HepG2 (cell line): Measurements from ENCODE around the gene TAF12. TPM values are rescaled to one million over a fixed set of nuclear protein-coding genes. Genes with fewer than 3 reads are reported as not detected.

Experiments used
- ASH2L ChIP-seq: fragments of 300-600, 200-600 bp; sonication (generic); IDR thresholded peaks from 2 replicates; pipeline ENCODE4 v1.7.0; 2017; ENCODE audit warnings: low read depth, mild to moderate bottlenecking, moderate library complexity, mixed read lengths, low read length; ENCODE audit not compliant: insufficient read length
- ATF1 ChIP-seq: IDR thresholded peaks from 2 replicates; pipeline ENCODE4 v1.6.1; 2016; ENCODE audit warnings: mild to moderate bottlenecking, control low read depth
- KLF12 ChIP-seq: sonication (generic); formaldehyde crosslinking; IDR thresholded peaks from 2 replicates; pipeline ENCODE4 v1.4.0; 2020; ENCODE audit warnings: missing genetic modification reagents, borderline replicate concordance
- MTA3 ChIP-seq: sonication (generic); formaldehyde crosslinking; IDR thresholded peaks from 2 replicates; pipeline ENCODE4 v1.4.0; 2020; ENCODE audit warnings: missing genetic modification reagents
- RXRA ChIP-seq: sonication (generic); formaldehyde crosslinking; IDR thresholded peaks from 2 replicates; pipeline ENCODE4 v1.5.1; 2020; ENCODE audit warnings: missing genetic modification reagents
- ZNF552 ChIP-seq: sonication (generic); formaldehyde crosslinking; IDR thresholded peaks from 2 replicates; pipeline ENCODE4 v1.9.0; 2022; ENCODE audit warnings: missing genetic modification reagents, mild to moderate bottlenecking, borderline replicate concordance
- ZSCAN20 ChIP-seq: sonication (generic); formaldehyde crosslinking; IDR thresholded peaks from 2 replicates; pipeline ENCODE4 v1.4.0; 2020; ENCODE audit warnings: missing genetic modification reagents, mild to moderate bottlenecking, borderline replicate concordance
- polyA plus RNA-seq, 8 experiments: library from polyadenylated mRNA; depleted of rRNA in 3 of 8; stranded (reverse) in 7 of 8; unstranded in 1 of 8; fragments of >200 nt; fragmentation: Illumina TruSeq in 4 of 8; extraction: Trizol in 4 of 8; gene quantifications; 2 replicates each; pipeline versions ENCODE4 v1.2.1 to v1.2.3, GENCODE V29; 2011 to 2016; ENCODE audit warnings: low read depth in 4 of 8, missing spikeins in 1 of 8, mixed read lengths in 1 of 8; ENCODE audit not compliant: insufficient read depth in 1 of 8
- total RNA-seq, 5 experiments: library from RNA; depleted of rRNA; stranded (reverse); fragments of >200 nt; fragmentation: Illumina TruSeq; extraction: Trizol; gene quantifications; 2 replicates each; pipeline ENCODE4 v1.2.3, GENCODE V29; 2016; ENCODE audit warnings: low read depth in 1 of 5
- TF ChIP-seq, protein P1 (sequence below): IDR thresholded peaks from 2 replicates; pipeline ENCODE4 v1.6.1; 2016; ENCODE audit warnings: mild to moderate bottlenecking
- TF ChIP-seq, protein P2 (sequence below): sonication (generic); formaldehyde crosslinking; IDR thresholded peaks from 2 replicates; pipeline ENCODE4 v1.5.0; 2020; ENCODE audit warnings: mild to moderate bottlenecking, missing genetic modification reagents, borderline replicate concordance
- TF ChIP-seq, protein P3 (sequence below): sonication (generic); formaldehyde crosslinking; conservative IDR thresholded peaks from 2 replicates; pipeline ENCODE4 v1.8.1; 2023; ENCODE audit warnings: missing genetic modification reagents
- TF ChIP-seq, protein P4 (sequence below): sonication (generic); formaldehyde crosslinking; IDR thresholded peaks from 2 replicates; pipeline ENCODE4 v1.4.0; 2020; ENCODE audit warnings: missing genetic modification reagents
- TF ChIP-seq, protein P5 (sequence below): sonication (generic); formaldehyde crosslinking; conservative IDR thresholded peaks from 2 replicates; pipeline ENCODE4 v1.5.0; 2020; ENCODE audit warnings: missing genetic modification reagents
- TF ChIP-seq, protein P6 (sequence below): fragments of 450-650 bp; IDR thresholded peaks from 2 replicates; pipeline ENCODE4 v1.6.1; 2017; ENCODE audit warnings: mild to moderate bottlenecking

The TAF12 gene
- total and polyA plus RNA-seq, 2 of the 13 experiments (the other 11 are each of a cell fraction or from before 2014, with no cell fraction given) = 16.3 to 17.1 TPM

DNA sequence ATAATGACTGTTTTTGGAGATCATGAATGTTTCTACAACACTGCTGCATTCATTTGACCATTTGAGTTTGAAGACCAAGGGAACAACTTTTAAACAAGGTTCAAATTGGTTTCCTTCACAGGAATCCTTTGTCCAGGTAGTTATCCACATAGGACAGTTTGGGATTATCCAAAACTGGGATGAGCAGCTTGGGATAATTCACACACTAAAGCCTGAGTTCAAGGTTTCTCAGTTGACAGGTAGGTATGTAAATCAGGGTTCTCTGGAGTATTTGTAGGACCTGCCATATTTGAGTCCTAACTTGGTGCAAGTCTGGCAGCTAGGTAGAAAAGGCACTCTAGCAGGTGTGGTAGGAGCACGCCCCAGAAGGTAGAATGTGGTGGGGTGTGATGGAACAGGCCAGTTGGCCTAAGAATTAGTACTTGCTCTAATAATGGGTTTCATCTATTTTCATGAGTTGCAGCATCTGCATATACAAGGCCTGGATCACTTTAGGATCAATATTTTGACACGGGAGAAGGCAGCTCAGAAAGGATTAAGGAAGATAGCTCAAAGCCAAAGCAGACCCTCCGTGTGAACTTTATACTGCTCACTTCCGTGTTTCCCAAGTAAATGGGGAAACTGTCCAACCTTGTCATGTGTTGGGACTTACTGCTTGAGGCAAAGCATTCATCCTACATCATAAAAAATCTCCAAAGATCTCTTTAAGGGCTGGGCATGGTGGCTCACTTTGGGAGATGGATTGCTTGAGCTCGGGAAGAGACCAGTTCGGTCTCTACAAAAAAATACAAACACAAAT, 64.9 kb downstream of the TAF12 start (continued):
- TF ChIP-seq, protein P1, sequence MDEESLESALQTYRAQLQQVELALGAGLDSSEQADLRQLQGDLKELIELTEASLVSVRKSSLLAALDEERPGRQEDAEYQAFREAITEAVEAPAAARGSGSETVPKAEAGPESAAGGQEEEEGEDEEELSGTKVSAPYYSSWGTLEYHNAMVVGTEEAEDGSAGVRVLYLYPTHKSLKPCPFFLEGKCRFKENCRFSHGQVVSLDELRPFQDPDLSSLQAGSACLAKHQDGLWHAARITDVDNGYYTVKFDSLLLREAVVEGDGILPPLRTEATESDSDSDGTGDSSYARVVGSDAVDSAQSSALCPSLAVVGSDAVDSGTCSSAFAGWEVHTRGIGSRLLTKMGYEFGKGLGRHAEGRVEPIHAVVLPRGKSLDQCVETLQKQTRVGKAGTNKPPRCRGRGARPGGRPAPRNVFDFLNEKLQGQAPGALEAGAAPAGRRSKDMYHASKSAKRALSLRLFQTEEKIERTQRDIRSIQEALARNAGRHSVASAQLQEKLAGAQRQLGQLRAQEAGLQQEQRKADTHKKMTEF (CRISPR knock-in tag) = peak; percentile 27; the same call in 1 of the 2 replicates
- TF ChIP-seq, protein P2, sequence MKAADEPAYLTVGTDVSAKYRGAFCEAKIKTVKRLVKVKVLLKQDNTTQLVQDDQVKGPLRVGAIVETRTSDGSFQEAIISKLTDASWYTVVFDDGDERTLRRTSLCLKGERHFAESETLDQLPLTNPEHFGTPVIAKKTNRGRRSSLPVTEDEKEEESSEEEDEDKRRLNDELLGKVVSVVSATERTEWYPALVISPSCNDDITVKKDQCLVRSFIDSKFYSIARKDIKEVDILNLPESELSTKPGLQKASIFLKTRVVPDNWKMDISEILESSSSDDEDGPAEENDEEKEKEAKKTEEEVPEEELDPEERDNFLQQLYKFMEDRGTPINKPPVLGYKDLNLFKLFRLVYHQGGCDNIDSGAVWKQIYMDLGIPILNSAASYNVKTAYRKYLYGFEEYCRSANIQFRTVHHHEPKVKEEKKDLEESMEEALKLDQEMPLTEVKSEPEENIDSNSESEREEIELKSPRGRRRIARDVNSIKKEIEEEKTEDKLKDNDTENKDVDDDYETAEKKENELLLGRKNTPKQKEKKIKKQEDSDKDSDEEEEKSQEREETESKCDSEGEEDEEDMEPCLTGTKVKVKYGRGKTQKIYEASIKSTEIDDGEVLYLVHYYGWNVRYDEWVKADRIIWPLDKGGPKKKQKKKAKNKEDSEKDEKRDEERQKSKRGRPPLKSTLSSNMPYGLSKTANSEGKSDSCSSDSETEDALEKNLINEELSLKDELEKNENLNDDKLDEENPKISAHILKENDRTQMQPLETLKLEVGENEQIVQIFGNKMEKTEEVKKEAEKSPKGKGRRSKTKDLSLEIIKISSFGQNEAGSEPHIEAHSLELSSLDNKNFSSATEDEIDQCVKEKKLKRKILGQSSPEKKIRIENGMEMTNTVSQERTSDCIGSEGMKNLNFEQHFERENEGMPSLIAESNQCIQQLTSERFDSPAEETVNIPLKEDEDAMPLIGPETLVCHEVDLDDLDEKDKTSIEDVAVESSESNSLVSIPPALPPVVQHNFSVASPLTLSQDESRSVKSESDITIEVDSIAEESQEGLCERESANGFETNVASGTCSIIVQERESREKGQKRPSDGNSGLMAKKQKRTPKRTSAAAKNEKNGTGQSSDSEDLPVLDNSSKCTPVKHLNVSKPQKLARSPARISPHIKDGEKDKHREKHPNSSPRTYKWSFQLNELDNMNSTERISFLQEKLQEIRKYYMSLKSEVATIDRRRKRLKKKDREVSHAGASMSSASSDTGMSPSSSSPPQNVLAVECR (CRISPR knock-in tag) = no peak
- TF ChIP-seq ZNF552 (CRISPR knock-in tag) = no peak
- peak; percentile 14 for TF ChIP-seq ASH2L
- TF ChIP-seq KLF12 (CRISPR knock-in tag) = no peak
- TF ChIP-seq, protein P3, sequence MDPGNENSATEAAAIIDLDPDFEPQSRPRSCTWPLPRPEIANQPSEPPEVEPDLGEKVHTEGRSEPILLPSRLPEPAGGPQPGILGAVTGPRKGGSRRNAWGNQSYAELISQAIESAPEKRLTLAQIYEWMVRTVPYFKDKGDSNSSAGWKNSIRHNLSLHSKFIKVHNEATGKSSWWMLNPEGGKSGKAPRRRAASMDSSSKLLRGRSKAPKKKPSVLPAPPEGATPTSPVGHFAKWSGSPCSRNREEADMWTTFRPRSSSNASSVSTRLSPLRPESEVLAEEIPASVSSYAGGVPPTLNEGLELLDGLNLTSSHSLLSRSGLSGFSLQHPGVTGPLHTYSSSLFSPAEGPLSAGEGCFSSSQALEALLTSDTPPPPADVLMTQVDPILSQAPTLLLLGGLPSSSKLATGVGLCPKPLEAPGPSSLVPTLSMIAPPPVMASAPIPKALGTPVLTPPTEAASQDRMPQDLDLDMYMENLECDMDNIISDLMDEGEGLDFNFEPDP = no peak
- TF ChIP-seq, protein P4, sequence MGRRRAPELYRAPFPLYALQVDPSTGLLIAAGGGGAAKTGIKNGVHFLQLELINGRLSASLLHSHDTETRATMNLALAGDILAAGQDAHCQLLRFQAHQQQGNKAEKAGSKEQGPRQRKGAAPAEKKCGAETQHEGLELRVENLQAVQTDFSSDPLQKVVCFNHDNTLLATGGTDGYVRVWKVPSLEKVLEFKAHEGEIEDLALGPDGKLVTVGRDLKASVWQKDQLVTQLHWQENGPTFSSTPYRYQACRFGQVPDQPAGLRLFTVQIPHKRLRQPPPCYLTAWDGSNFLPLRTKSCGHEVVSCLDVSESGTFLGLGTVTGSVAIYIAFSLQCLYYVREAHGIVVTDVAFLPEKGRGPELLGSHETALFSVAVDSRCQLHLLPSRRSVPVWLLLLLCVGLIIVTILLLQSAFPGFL (CRISPR knock-in tag) = no peak
- no peak for TF ChIP-seq MTA3
- TF ChIP-seq, protein P5, sequence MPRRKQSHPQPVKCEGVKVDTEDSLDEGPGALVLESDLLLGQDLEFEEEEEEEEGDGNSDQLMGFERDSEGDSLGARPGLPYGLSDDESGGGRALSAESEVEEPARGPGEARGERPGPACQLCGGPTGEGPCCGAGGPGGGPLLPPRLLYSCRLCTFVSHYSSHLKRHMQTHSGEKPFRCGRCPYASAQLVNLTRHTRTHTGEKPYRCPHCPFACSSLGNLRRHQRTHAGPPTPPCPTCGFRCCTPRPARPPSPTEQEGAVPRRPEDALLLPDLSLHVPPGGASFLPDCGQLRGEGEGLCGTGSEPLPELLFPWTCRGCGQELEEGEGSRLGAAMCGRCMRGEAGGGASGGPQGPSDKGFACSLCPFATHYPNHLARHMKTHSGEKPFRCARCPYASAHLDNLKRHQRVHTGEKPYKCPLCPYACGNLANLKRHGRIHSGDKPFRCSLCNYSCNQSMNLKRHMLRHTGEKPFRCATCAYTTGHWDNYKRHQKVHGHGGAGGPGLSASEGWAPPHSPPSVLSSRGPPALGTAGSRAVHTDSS (CRISPR knock-in tag) = no peak
- TF ChIP-seq ATF1 (CRISPR knock-in tag) = no peak
- TF ChIP-seq RXRA = no peak
- TF ChIP-seq, protein P6, sequence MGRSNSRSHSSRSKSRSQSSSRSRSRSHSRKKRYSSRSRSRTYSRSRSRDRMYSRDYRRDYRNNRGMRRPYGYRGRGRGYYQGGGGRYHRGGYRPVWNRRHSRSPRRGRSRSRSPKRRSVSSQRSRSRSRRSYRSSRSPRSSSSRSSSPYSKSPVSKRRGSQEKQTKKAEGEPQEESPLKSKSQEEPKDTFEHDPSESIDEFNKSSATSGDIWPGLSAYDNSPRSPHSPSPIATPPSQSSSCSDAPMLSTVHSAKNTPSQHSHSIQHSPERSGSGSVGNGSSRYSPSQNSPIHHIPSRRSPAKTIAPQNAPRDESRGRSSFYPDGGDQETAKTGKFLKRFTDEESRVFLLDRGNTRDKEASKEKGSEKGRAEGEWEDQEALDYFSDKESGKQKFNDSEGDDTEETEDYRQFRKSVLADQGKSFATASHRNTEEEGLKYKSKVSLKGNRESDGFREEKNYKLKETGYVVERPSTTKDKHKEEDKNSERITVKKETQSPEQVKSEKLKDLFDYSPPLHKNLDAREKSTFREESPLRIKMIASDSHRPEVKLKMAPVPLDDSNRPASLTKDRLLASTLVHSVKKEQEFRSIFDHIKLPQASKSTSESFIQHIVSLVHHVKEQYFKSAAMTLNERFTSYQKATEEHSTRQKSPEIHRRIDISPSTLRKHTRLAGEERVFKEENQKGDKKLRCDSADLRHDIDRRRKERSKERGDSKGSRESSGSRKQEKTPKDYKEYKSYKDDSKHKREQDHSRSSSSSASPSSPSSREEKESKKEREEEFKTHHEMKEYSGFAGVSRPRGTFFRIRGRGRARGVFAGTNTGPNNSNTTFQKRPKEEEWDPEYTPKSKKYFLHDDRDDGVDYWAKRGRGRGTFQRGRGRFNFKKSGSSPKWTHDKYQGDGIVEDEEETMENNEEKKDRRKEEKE = no peak
- TF ChIP-seq ZSCAN20 = no peak
